Upper lobe of right lung (tissue), 1 donor: ENCODE data around the gene RNF40. TPM values are rescaled to one million over a fixed set of nuclear protein-coding genes. Genes with fewer than 3 reads are reported as not detected.

ENCODE experiments used
- ATAC-seq: fragments of 200-7000 bp; cut with Tn5 transposase; one replicate; pipeline ENCODE4 v1.9.1; 2020; ENCODE audit warnings: mild to moderate bottlenecking, moderate library complexity
- DNase-seq: peaks from one replicate; pipeline ENCODE4 v3.0.0-alpha.2; 2020
- H3K27ac ChIP-seq: fragments of 200-600 bp; one replicate; pipeline ENCODE4 v1.8.0; 2022
- H3K27me3 ChIP-seq: fragments of 200-600 bp; one replicate; pipeline ENCODE4 v1.8.0; 2022; ENCODE audit warnings: mild to moderate bottlenecking
- H3K36me3 ChIP-seq: fragments of 200-600 bp; one replicate; pipeline ENCODE4 v1.8.0; 2022
- H3K4me1 ChIP-seq: fragments of 200-600 bp; one replicate; pipeline ENCODE4 v1.8.0; 2022
- H3K4me3 ChIP-seq: fragments of 200-600 bp; one replicate; pipeline ENCODE4 v1.8.0; 2022; ENCODE audit warnings: mild to moderate bottlenecking
- H3K9me3 ChIP-seq: fragments of 200-600 bp; one replicate; pipeline ENCODE4 v1.8.0; 2022
- CTCF ChIP-seq: fragments of 200-600 bp; IDR thresholded peaks from one replicate; pipeline ENCODE4 v1.8.0; 2022; ENCODE audit warnings: antibody characterized with exemption
- intact Hi-C: fragments of 100-400 bp; cut with DNase I; formaldehyde crosslinking; loops from one replicate; pipeline ENCODE4 v1.11.0; 2022
- long read RNA-seq: library from polyadenylated mRNA; unstranded; transcript quantifications from one replicate; pipeline ENCODE4 v2.0.0, GENCODE V29; 2021
- total RNA-seq: library from RNA; stranded (reverse); fragmentation: NEBNext Ultra II Directional; extraction: Animal tissue kit (Norgen Biotek cat#: 25700); gene quantifications from one replicate; pipeline ENCODE4 v1.2.1, GENCODE V29; 2021
- donor health status: DM: no; HTN: yes; CAD: no; lungs with severe emphysema.

RNF40 gene
- total RNA-seq: 93.6 TPM
- long read RNA-seq, full-length matches to known transcripts: 38 of 107 reads
- long read RNA-seq, partial matches to known transcripts: 43 of 107 reads
- long read RNA-seq, other reads (novel, unspliced or antisense): 26 of 107 reads

GRCh38 chr16:30761928-30762902, at the start of gene RNF40, which contains the start of gene CFAP119:
Gene RNF40 (plus strand): TSS chr16:30762322. CDS start chr16:30762546, 224 bp downstream.
Gene CFAP119 (minus strand): TSS chr16:30762062. CDS start chr16:30761748, 314 bp downstream.
- peak within 1 kb of the TSS; percentile 90 for H3K27ac ChIP-seq
- peaks cover 42% of the 10 kb centered on the region for H3K36me3 ChIP-seq
- ATAC-seq (peak; percentile 96), DNase-seq (peak; percentile 97)
- intact Hi-C loops: loop anchor here (10.0 kb wide), 1 partner anchor 47 kb away; no protein-coding TSS in a partner anchor
- peak within 1 kb of the TSS; percentile 89 for H3K4me3 ChIP-seq
- no peaks in the 10 kb centered on the region for H3K9me3 ChIP-seq
- H3K27me3 ChIP-seq: no peaks in the 10 kb centered on the region
- TF ChIP-seq CTCF: no peak
- H3K4me1 ChIP-seq: peaks cover 25% of the 10 kb centered on the region

GRCh38 chr16:30715750-30716445, 46.2 kb upstream of the RNF40 start:
- Histone ChIP-seq H3K27me3 (no peaks in the 10 kb centered on the region), H3K27ac (peak overlapping the region; percentile 45), H3K4me3 (no peak overlapping the region), H3K4me1 (peaks cover 3% of the 10 kb centered on the region), H3K36me3 (peaks cover 99% of the 10 kb centered on the region), H3K9me3 (no peaks in the 10 kb centered on the region)
- TF ChIP-seq CTCF: no peak
- ATAC-seq (peak; percentile 77), DNase-seq (no peak)
- intact Hi-C loops: loop anchor here (10.0 kb wide), 1 partner anchor 49 kb away; the partner anchor contains the start of genes CFAP119 and RNF40

- Histone ChIP-seq H3K36me3 (peaks cover 99% of the 10 kb centered on the region), H3K4me1 (no peaks in the 10 kb centered on the region), H3K4me3 (no peak overlapping the region), H3K27ac (no peak overlapping the region), H3K9me3 (no peaks in the 10 kb centered on the region), H3K27me3 (no peaks in the 10 kb centered on the region)
- TF ChIP-seq CTCF: no peak
- ATAC-seq (no peak), DNase-seq (no peak)
- intact Hi-C loops: no loop called here
Measured at GRCh38 chr16:30720086-30720485, 42.0 kb upstream of the RNF40 start.

- Histone ChIP-seq H3K4me3 (no peak overlapping the region), H3K4me1 (no peaks in the 10 kb centered on the region), H3K9me3 (no peaks in the 10 kb centered on the region), H3K27me3 (no peaks in the 10 kb centered on the region), H3K36me3 (peaks cover 100% of the 10 kb centered on the region), H3K27ac (no peak overlapping the region)
- no peak for DNase-seq
- intact Hi-C loops: no loop called here
- no peak for ATAC-seq
- no peak for TF ChIP-seq CTCF
Measured at GRCh38 chr16:30720694-30721093, 41.4 kb upstream of the RNF40 start.

GRCh38 chr16:30721167-30721566, 41.0 kb upstream of the RNF40 start:
- intact Hi-C loops: no loop called here
- Histone ChIP-seq H3K4me1 (no peaks in the 10 kb centered on the region), H3K27me3 (no peaks in the 10 kb centered on the region), H3K27ac (no peak overlapping the region), H3K36me3 (peaks cover 100% of the 10 kb centered on the region), H3K9me3 (no peaks in the 10 kb centered on the region), H3K4me3 (no peak overlapping the region)
- no peak for TF ChIP-seq CTCF
- ATAC-seq (no peak), DNase-seq (no peak)
